ENCODE measurements around the gene LHX4. TPM values are rescaled to one million over a fixed set of nuclear protein-coding genes. Genes with fewer than 3 reads are reported as not detected.

The LHX4 gene
- polyA plus RNA-seq, 1 donor: 3.1 TPM

GRCh38 chr1:180273066-180273465 is 43.0 kb downstream of the LHX4 start:
- H3K27ac ChIP-seq (ENCODE audit: low read length): no peak overlapping the region
- H3K4me3 ChIP-seq (ENCODE audit: low read length): no peak overlapping the region
- no peaks in the 10 kb centered on the region for H3K9me3 ChIP-seq (ENCODE audit: control insufficient read depth, low read depth, low read length)
- WGBS (ENCODE audit: insufficient coverage, low lambda C conversion rate): no CpG with 5 or more reads among the region's 2 CpGs
- no peaks in the 10 kb centered on the region for H3K27me3 ChIP-seq (ENCODE audit: control insufficient read depth, insufficient read depth, low read length)
- H3K36me3 ChIP-seq (ENCODE audit: control insufficient read depth, insufficient read depth, low read length): peaks cover 21% of the 10 kb centered on the region
- no peak for DNase-seq
- H3K4me1 ChIP-seq (ENCODE audit: control insufficient read depth, insufficient read depth, low read length): peaks cover 28% of the 10 kb centered on the region

GRCh38 chr1:180274221-180274620 is 44.2 kb downstream of the LHX4 start:
- no CpG with 5 or more reads among the region's 11 CpGs for WGBS (ENCODE audit: insufficient coverage, low lambda C conversion rate)
- Histone ChIP-seq H3K9me3 (ENCODE audit: control insufficient read depth, low read depth, low read length) (no peaks in the 10 kb centered on the region), H3K36me3 (ENCODE audit: control insufficient read depth, insufficient read depth, low read length) (peaks cover 21% of the 10 kb centered on the region), H3K27ac (ENCODE audit: low read length) (no peak overlapping the region), H3K4me3 (ENCODE audit: low read length) (no peak overlapping the region), H3K27me3 (ENCODE audit: control insufficient read depth, insufficient read depth, low read length) (no peaks in the 10 kb centered on the region), H3K4me1 (ENCODE audit: control insufficient read depth, insufficient read depth, low read length) (peaks cover 28% of the 10 kb centered on the region)
- DNase-seq: no peak

GRCh38 chr1:180275726-180276125 is 45.7 kb downstream of the LHX4 start:
- no CpG with 5 or more reads among the region's 5 CpGs for WGBS (ENCODE audit: insufficient coverage, low lambda C conversion rate)
- Histone ChIP-seq H3K4me3 (ENCODE audit: low read length) (no peak overlapping the region), H3K27me3 (ENCODE audit: control insufficient read depth, insufficient read depth, low read length) (no peaks in the 10 kb centered on the region), H3K27ac (ENCODE audit: low read length) (no peak overlapping the region), H3K4me1 (ENCODE audit: control insufficient read depth, insufficient read depth, low read length) (peaks cover 17% of the 10 kb centered on the region), H3K36me3 (ENCODE audit: control insufficient read depth, insufficient read depth, low read length) (peaks cover 25% of the 10 kb centered on the region), H3K9me3 (ENCODE audit: control insufficient read depth, low read depth, low read length) (no peaks in the 10 kb centered on the region)
- no peak for DNase-seq

GRCh38 chr1:180277476-180278193 is 47.6 kb downstream of the LHX4 start:
- Histone ChIP-seq H3K36me3 (ENCODE audit: control insufficient read depth, insufficient read depth, low read length) (peaks cover 30% of the 10 kb centered on the region), H3K4me3 (ENCODE audit: low read length) (no peak overlapping the region), H3K27me3 (ENCODE audit: control insufficient read depth, insufficient read depth, low read length) (no peaks in the 10 kb centered on the region), H3K4me1 (ENCODE audit: control insufficient read depth, insufficient read depth, low read length) (no peaks in the 10 kb centered on the region), H3K27ac (ENCODE audit: low read length) (no peak overlapping the region), H3K9me3 (ENCODE audit: control insufficient read depth, low read depth, low read length) (no peaks in the 10 kb centered on the region)
- 100% methylated on average over 1 of the region's 5 CpGs for WGBS (ENCODE audit: insufficient coverage, low lambda C conversion rate)
- DNase-seq: no peak

- Histone ChIP-seq H3K27me3 (ENCODE audit: control insufficient read depth, insufficient read depth, low read length) (no peaks in the 10 kb centered on the region), H3K27ac (ENCODE audit: low read length) (no peak overlapping the region), H3K36me3 (ENCODE audit: control insufficient read depth, insufficient read depth, low read length) (peaks cover 31% of the 10 kb centered on the region), H3K4me1 (ENCODE audit: control insufficient read depth, insufficient read depth, low read length) (no peaks in the 10 kb centered on the region), H3K9me3 (ENCODE audit: control insufficient read depth, low read depth, low read length) (no peaks in the 10 kb centered on the region), H3K4me3 (ENCODE audit: low read length) (no peak overlapping the region)
- WGBS (ENCODE audit: insufficient coverage, low lambda C conversion rate): 60% methylated on average over 1 of the region's 2 CpGs
- no peak for DNase-seq
Measured at GRCh38 chr1:180278194-180278515, 48.1 kb downstream of the LHX4 start.

GRCh38 chr1:180278596-180279395 is 48.7 kb downstream of the LHX4 start:
- 100% methylated on average over 1 of the region's 9 CpGs for WGBS (ENCODE audit: insufficient coverage, low lambda C conversion rate)
- no peak overlapping the region for H3K27ac ChIP-seq (ENCODE audit: low read length)
- no peaks in the 10 kb centered on the region for H3K27me3 ChIP-seq (ENCODE audit: control insufficient read depth, insufficient read depth, low read length)
- no peaks in the 10 kb centered on the region for H3K4me1 ChIP-seq (ENCODE audit: control insufficient read depth, insufficient read depth, low read length)
- peaks cover 30% of the 10 kb centered on the region for H3K36me3 ChIP-seq (ENCODE audit: control insufficient read depth, insufficient read depth, low read length)
- DNase-seq: no peak
- no peak overlapping the region for H3K4me3 ChIP-seq (ENCODE audit: low read length)
- no peaks in the 10 kb centered on the region for H3K9me3 ChIP-seq (ENCODE audit: control insufficient read depth, low read depth, low read length)

- WGBS (ENCODE audit: insufficient coverage, low lambda C conversion rate): no CpG with 5 or more reads among the region's 1 CpG
- Histone ChIP-seq H3K27ac (ENCODE audit: low read length) (no peak overlapping the region), H3K36me3 (ENCODE audit: control insufficient read depth, insufficient read depth, low read length) (peaks cover 25% of the 10 kb centered on the region), H3K9me3 (ENCODE audit: control insufficient read depth, low read depth, low read length) (no peaks in the 10 kb centered on the region), H3K4me1 (ENCODE audit: control insufficient read depth, insufficient read depth, low read length) (no peaks in the 10 kb centered on the region), H3K4me3 (ENCODE audit: low read length) (no peak overlapping the region), H3K27me3 (ENCODE audit: control insufficient read depth, insufficient read depth, low read length) (no peaks in the 10 kb centered on the region)
- no peak for DNase-seq
Measured at GRCh38 chr1:180279651-180280050, 49.6 kb downstream of the LHX4 start.

- no peaks in the 10 kb centered on the region for H3K27me3 ChIP-seq (ENCODE audit: control insufficient read depth, insufficient read depth, low read length)
- H3K27ac ChIP-seq (ENCODE audit: low read length): no peak overlapping the region
- no peak for DNase-seq
- WGBS (ENCODE audit: insufficient coverage, low lambda C conversion rate): no CpG with 5 or more reads among the region's 2 CpGs
- H3K4me3 ChIP-seq (ENCODE audit: low read length): no peak overlapping the region
- no peaks in the 10 kb centered on the region for H3K9me3 ChIP-seq (ENCODE audit: control insufficient read depth, low read depth, low read length)
- peaks cover 19% of the 10 kb centered on the region for H3K36me3 ChIP-seq (ENCODE audit: control insufficient read depth, insufficient read depth, low read length)
- no peaks in the 10 kb centered on the region for H3K4me1 ChIP-seq (ENCODE audit: control insufficient read depth, insufficient read depth, low read length)
Measured at GRCh38 chr1:180280617-180281016, 50.6 kb downstream of the LHX4 start.

- 100% methylated on average over 1 of the region's 1 CpG for WGBS (ENCODE audit: insufficient coverage, low lambda C conversion rate)
- no peak overlapping the region for H3K4me3 ChIP-seq (ENCODE audit: low read length)
- H3K4me1 ChIP-seq (ENCODE audit: control insufficient read depth, insufficient read depth, low read length): no peaks in the 10 kb centered on the region
Measured at GRCh38 chr1:180281490-180281889, 51.4 kb downstream of the LHX4 start.

GRCh38 chr1:180282401-180283044 is 52.5 kb downstream of the LHX4 start:
- no CpG with 5 or more reads among the region's 5 CpGs for WGBS (ENCODE audit: insufficient coverage, low lambda C conversion rate)
- Histone ChIP-seq H3K4me1 (ENCODE audit: control insufficient read depth, insufficient read depth, low read length) (no peaks in the 10 kb centered on the region), H3K27me3 (ENCODE audit: control insufficient read depth, insufficient read depth, low read length) (no peaks in the 10 kb centered on the region), H3K9me3 (ENCODE audit: control insufficient read depth, low read depth, low read length) (no peaks in the 10 kb centered on the region), H3K36me3 (ENCODE audit: control insufficient read depth, insufficient read depth, low read length) (peaks cover 15% of the 10 kb centered on the region), H3K27ac (ENCODE audit: low read length) (no peak overlapping the region), H3K4me3 (ENCODE audit: low read length) (no peak overlapping the region)
- DNase-seq: no peak

More at GRCh38 chr1:180281490-180281889, 51.4 kb downstream of the LHX4 start:
- DNase-seq: no peak
- Histone ChIP-seq H3K36me3 (ENCODE audit: control insufficient read depth, insufficient read depth, low read length) (peaks cover 19% of the 10 kb centered on the region), H3K27ac (ENCODE audit: low read length) (no peak overlapping the region), H3K27me3 (ENCODE audit: control insufficient read depth, insufficient read depth, low read length) (no peaks in the 10 kb centered on the region), H3K9me3 (ENCODE audit: control insufficient read depth, low read depth, low read length) (no peaks in the 10 kb centered on the region)

All from large intestine (tissue), 3 donors.